ENCODE measurements around the gene ZNF423. TPM values are rescaled to one million over a fixed set of nuclear protein-coding genes. Genes with fewer than 3 reads are reported as not detected.

The ZNF423 gene
- total and polyA plus RNA-seq, 2 of the 13 experiments (the other 11 are each of a cell fraction or from before 2014, with no cell fraction given) = 0.07 to 0.31 TPM

DNA sequence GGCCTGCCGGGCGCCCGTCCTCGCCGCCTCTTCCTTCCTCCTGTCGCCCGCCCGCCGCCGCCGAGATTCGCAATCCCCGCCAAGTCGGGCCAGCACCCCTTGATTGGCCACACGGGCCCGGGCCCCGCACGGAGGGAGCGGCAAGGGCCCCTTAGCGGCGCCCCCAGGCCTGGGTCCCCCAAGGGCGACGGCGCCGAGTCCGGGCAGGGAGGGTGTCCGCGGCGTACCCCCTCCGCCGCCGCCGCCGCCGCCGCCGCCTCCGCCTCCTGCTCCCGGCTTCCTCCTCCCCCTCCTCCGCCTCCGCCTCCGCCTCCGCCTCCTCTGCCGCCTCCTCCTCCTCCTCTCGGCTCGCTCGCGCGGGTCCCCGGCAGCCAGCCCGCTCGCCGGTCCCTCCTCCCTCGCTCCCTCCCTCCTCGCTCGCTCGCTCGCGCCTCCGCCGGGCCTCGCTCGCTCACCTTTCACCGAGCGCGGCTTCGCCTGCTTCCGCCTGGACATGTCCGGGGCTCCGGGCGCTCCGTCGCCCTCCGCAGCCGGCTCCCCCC, 561 bp downstream of the ZNF423 start (continued):
- TF ChIP-seq, protein P1, sequence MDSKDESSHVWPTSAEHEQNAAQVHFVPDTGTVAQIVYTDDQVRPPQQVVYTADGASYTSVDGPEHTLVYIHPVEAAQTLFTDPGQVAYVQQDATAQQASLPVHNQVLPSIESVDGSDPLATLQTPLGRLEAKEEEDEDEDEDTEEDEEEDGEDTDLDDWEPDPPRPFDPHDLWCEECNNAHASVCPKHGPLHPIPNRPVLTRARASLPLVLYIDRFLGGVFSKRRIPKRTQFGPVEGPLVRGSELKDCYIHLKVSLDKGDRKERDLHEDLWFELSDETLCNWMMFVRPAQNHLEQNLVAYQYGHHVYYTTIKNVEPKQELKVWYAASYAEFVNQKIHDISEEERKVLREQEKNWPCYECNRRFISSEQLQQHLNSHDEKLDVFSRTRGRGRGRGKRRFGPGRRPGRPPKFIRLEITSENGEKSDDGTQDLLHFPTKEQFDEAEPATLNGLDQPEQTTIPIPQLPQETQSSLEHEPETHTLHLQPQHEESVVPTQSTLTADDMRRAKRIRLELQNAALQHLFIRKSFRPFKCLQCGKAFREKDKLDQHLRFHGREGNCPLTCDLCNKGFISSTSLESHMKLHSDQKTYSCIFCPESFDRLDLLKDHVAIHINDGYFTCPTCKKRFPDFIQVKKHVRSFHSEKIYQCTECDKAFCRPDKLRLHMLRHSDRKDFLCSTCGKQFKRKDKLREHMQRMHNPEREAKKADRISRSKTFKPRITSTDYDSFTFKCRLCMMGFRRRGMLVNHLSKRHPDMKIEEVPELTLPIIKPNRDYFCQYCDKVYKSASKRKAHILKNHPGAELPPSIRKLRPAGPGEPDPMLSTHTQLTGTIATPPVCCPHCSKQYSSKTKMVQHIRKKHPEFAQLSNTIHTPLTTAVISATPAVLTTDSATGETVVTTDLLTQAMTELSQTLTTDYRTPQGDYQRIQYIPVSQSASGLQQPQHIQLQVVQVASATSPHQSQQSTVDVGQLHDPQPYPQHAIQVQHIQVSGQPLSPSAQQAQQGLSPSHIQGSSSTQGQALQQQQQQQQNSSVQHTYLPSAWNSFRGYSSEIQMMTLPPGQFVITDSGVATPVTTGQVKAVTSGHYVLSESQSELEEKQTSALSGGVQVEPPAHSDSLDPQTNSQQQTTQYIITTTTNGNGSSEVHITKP (CRISPR knock-in tag; IDR thresholded peaks at IDR 0.05; ENCODE audit: low read depth) = no peak
- TF ChIP-seq STAT5B (CRISPR knock-in tag; IDR thresholded peaks at IDR 0.05) = no peak; the same call in 1 of the 2 replicates
- TF ChIP-seq ZNF563 (CRISPR knock-in tag; IDR thresholded peaks at IDR 0.05) = peak; percentile 26; the same call in 1 of the 2 replicates
- TF ChIP-seq, protein P2, sequence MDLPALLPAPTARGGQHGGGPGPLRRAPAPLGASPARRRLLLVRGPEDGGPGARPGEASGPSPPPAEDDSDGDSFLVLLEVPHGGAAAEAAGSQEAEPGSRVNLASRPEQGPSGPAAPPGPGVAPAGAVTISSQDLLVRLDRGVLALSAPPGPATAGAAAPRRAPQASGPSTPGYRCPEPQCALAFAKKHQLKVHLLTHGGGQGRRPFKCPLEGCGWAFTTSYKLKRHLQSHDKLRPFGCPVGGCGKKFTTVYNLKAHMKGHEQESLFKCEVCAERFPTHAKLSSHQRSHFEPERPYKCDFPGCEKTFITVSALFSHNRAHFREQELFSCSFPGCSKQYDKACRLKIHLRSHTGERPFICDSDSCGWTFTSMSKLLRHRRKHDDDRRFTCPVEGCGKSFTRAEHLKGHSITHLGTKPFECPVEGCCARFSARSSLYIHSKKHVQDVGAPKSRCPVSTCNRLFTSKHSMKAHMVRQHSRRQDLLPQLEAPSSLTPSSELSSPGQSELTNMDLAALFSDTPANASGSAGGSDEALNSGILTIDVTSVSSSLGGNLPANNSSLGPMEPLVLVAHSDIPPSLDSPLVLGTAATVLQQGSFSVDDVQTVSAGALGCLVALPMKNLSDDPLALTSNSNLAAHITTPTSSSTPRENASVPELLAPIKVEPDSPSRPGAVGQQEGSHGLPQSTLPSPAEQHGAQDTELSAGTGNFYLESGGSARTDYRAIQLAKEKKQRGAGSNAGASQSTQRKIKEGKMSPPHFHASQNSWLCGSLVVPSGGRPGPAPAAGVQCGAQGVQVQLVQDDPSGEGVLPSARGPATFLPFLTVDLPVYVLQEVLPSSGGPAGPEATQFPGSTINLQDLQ (CRISPR knock-in tag; IDR thresholded peaks at IDR 0.05) = no peak
- TF ChIP-seq CREM (IDR thresholded peaks at IDR 0.05) = no peak
- no peak for TF ChIP-seq CREM (CRISPR knock-in tag; IDR thresholded peaks at IDR 0.05)
- TF ChIP-seq, protein P3, sequence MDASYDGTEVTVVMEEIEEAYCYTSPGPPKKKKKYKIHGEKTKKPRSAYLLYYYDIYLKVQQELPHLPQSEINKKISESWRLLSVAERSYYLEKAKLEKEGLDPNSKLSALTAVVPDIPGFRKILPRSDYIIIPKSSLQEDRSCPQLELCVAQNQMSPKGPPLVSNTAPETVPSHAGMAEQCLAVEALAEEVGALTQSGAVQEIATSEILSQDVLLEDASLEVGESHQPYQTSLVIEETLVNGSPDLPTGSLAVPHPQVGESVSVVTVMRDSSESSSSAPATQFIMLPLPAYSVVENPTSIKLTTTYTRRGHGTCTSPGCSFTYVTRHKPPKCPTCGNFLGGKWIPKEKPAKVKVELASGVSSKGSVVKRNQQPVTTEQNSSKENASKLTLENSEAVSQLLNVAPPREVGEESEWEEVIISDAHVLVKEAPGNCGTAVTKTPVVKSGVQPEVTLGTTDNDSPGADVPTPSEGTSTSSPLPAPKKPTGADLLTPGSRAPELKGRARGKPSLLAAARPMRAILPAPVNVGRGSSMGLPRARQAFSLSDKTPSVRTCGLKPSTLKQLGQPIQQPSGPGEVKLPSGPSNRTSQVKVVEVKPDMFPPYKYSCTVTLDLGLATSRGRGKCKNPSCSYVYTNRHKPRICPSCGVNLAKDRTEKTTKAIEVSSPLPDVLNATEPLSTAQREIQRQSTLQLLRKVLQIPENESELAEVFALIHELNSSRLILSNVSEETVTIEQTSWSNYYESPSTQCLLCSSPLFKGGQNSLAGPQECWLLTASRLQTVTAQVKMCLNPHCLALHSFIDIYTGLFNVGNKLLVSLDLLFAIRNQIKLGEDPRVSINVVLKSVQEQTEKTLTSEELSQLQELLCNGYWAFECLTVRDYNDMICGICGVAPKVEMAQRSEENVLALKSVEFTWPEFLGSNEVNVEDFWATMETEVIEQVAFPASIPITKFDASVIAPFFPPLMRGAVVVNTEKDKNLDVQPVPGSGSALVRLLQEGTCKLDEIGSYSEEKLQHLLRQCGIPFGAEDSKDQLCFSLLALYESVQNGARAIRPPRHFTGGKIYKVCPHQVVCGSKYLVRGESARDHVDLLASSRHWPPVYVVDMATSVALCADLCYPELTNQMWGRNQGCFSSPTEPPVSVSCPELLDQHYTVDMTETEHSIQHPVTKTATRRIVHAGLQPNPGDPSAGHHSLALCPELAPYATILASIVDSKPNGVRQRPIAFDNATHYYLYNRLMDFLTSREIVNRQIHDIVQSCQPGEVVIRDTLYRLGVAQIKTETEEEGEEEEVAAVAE (CRISPR knock-in tag; IDR thresholded peaks at IDR 0.05; ENCODE audit: borderline replicate concordance) = no peak
- TF ChIP-seq NFKB2 (CRISPR knock-in tag; IDR thresholded peaks at IDR 0.05; ENCODE audit: borderline replicate concordance) = no peak
- TF ChIP-seq ZNF17 (CRISPR knock-in tag; IDR thresholded peaks at IDR 0.05) = no peak
- TF ChIP-seq EHMT2 (IDR thresholded peaks at IDR 0.05; ENCODE audit: borderline replicate concordance, low read depth, low read length) = no peak
- TF ChIP-seq, protein P4, sequence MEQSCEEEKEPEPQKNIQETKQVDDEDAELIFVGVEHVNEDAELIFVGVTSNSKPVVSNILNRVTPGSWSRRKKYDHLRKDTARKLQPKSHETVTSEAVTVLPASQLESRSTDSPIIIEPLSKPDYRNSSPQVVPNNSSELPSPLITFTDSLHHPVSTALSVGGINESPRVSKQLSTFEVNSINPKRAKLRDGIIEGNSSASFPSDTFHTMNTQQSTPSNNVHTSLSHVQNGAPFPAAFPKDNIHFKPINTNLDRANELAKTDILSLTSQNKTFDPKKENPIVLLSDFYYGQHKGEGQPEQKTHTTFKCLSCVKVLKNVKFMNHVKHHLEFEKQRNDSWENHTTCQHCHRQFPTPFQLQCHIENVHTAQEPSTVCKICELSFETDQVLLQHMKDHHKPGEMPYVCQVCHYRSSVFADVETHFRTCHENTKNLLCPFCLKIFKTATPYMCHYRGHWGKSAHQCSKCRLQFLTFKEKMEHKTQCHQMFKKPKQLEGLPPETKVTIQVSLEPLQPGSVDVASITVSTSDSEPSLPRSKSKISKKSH (CRISPR knock-in tag; IDR thresholded peaks at IDR 0.05; ENCODE audit: borderline replicate concordance) = no peak
- no peak for TF ChIP-seq ZNF44 (CRISPR knock-in tag; IDR thresholded peaks at IDR 0.05)
- no peak for TF ChIP-seq WIZ (CRISPR knock-in tag; IDR thresholded peaks at IDR 0.05)
- 0 out of 2 replicates have a peak, but pooled peaks have one; percentile 36 for TF ChIP-seq HDAC1 (CRISPR knock-in tag; IDR thresholded peaks at IDR 0.05)
- TF ChIP-seq ZNF598 (CRISPR knock-in tag; IDR thresholded peaks at IDR 0.05; ENCODE audit: borderline replicate concordance) = no peak

All from HepG2 (cell line).